ENCODE measurements around the gene SYNRG. TPM values are rescaled to one million over a fixed set of nuclear protein-coding genes. Genes with fewer than 3 reads are reported as not detected.

SYNRG gene
- total and polyA plus RNA-seq, 8 donors = 7.4 to 26.0 (median 17.0) TPM

- intact Hi-C loops (cut with DNase I) = no loop called here
- Histone ChIP-seq H3K9me3 (no peaks in the 10 kb centered on the region), H3K27ac (no peak overlapping the region), H3K4me1 (no peaks in the 10 kb centered on the region), H3K27me3 (no peaks in the 10 kb centered on the region), H3K4me3 (no peak overlapping the region), H3K36me3 (peaks cover 0 to 37% (median 9%) of the 10 kb centered on the region in 3 donors)
- ATAC-seq (no peak), DNase-seq (no peak), FAIRE-seq (no peak)
- TF ChIP-seq, protein P1, sequence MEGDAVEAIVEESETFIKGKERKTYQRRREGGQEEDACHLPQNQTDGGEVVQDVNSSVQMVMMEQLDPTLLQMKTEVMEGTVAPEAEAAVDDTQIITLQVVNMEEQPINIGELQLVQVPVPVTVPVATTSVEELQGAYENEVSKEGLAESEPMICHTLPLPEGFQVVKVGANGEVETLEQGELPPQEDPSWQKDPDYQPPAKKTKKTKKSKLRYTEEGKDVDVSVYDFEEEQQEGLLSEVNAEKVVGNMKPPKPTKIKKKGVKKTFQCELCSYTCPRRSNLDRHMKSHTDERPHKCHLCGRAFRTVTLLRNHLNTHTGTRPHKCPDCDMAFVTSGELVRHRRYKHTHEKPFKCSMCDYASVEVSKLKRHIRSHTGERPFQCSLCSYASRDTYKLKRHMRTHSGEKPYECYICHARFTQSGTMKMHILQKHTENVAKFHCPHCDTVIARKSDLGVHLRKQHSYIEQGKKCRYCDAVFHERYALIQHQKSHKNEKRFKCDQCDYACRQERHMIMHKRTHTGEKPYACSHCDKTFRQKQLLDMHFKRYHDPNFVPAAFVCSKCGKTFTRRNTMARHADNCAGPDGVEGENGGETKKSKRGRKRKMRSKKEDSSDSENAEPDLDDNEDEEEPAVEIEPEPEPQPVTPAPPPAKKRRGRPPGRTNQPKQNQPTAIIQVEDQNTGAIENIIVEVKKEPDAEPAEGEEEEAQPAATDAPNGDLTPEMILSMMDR (IDR thresholded peaks at IDR 0.05) = no peak
- WGBS, 2 donors = 64 to 76% methylated on average over 3 of the region's 3 CpGs
These were observed 24.2 kb downstream of the SYNRG start for GRCh38 chr17:37585066-37585465.

- FAIRE-seq = no peak
- no peaks in the 10 kb centered on the region for H3K9me3 ChIP-seq
- no peak for ATAC-seq
- intact Hi-C loops (cut with DNase I) = no loop called here
- H3K27ac ChIP-seq = no peak overlapping the region
- WGBS, 2 donors = 93 to 96% methylated on average over 3 of the region's 3 CpGs
- DNase-seq = no peak
- H3K27me3 ChIP-seq = no peaks in the 10 kb centered on the region
- no peak overlapping the region for H3K4me3 ChIP-seq
- H3K4me1 ChIP-seq = no peaks in the 10 kb centered on the region
- peaks cover 0 to 18% (median 9%) of the 10 kb centered on the region in 3 donors for H3K36me3 ChIP-seq
- TF ChIP-seq, protein P1 (IDR thresholded peaks at IDR 0.05) = no peak
These were observed 32.9 kb downstream of the SYNRG start for GRCh38 chr17:37576281-37576680.

DNA sequence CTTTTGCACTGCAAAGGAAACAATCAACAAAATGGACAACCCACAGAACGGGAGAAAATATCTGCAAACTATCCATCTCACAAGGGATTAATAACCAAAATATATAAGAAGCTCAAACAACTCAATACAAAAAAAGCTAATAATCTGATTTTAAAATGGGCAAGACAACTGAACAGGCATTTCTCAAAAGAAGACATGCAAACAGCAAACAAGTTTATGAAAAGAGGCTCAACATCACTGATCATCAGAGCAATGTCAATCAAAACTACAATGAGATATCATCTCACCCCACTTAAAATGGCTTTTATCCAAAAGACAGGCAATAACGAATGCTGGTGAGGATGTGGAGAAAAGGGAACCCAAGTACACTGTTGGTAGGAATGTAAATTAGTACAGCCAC lies 34.8 kb downstream of the SYNRG start:
- ATAC-seq = no peak
- no peak overlapping the region for H3K4me3 ChIP-seq
- TF ChIP-seq, protein P1 (IDR thresholded peaks at IDR 0.05) = no peak
- no peak for DNase-seq
- H3K36me3 ChIP-seq = peaks cover 0 to 27% (median 3%) of the 10 kb centered on the region in 3 donors
- FAIRE-seq = no peak
- no peaks in the 10 kb centered on the region for H3K4me1 ChIP-seq
- H3K27ac ChIP-seq = no peak overlapping the region
- WGBS, 2 donors = 98 to 100% methylated on average over 2 of the region's 2 CpGs
- H3K9me3 ChIP-seq = no peaks in the 10 kb centered on the region
- H3K27me3 ChIP-seq = no peaks in the 10 kb centered on the region
- intact Hi-C loops (cut with DNase I) = no loop called here

- H3K4me3 ChIP-seq = no peak overlapping the region
- DNase-seq = no peak
- H3K27me3 ChIP-seq = no peaks in the 10 kb centered on the region
- H3K27ac ChIP-seq = no peak overlapping the region
- no peaks in the 10 kb centered on the region for H3K9me3 ChIP-seq
- peaks cover 0 to 37% (median 24%) of the 10 kb centered on the region in 3 donors for H3K36me3 ChIP-seq
- H3K4me1 ChIP-seq = no peaks in the 10 kb centered on the region
- WGBS, 2 donors = 52 to 60% methylated on average over 3 of the region's 3 CpGs
- FAIRE-seq = no peak
- intact Hi-C loops (cut with DNase I) = no loop called here
- TF ChIP-seq, protein P1 (IDR thresholded peaks at IDR 0.05) = no peak
- no peak for ATAC-seq
These were observed 37.5 kb downstream of the SYNRG start for GRCh38 chr17:37571674-37572073.

GRCh38 chr17:37570527-37571093 lies 38.6 kb downstream of the SYNRG start:
- H3K27me3 ChIP-seq = no peaks in the 10 kb centered on the region
- intact Hi-C loops (cut with DNase I) = no loop called here
- H3K4me1 ChIP-seq = no peaks in the 10 kb centered on the region
- no peak overlapping the region for H3K27ac ChIP-seq
- ATAC-seq (peak; percentile 63 to 91 (median 88)), DNase-seq (peak in 5 of 6 donors; percentile 16 to 69 (median 47)), FAIRE-seq (no peak)
- H3K36me3 ChIP-seq = peaks cover 0 to 39% (median 24%) of the 10 kb centered on the region in 3 donors
- no peak overlapping the region for H3K4me3 ChIP-seq
- no peaks in the 10 kb centered on the region for H3K9me3 ChIP-seq
- TF ChIP-seq, protein P1 (IDR thresholded peaks at IDR 0.05) = peak in 2 of 4 donors; percentile 16 to 21
- 81 to 83% methylated on average over 8 of the region's 8 CpGs for WGBS, 2 donors
